ENCODE results near the gene USP49.

GRCh38 chr6:41741625-41742490, 153.3 kb downstream of the USP49 start:
- TF ChIP-seq CTCF (conservative IDR thresholded peaks at IDR 0.05; ENCODE audit: low read depth, low read length) (no peak), EZH2 (IDR thresholded peaks at IDR 0.05; ENCODE audit: low read length, unreplicated experiment) (no peak), EZH2phosphoT487 (IDR thresholded peaks at IDR 0.05; ENCODE audit: borderline replicate concordance, low read length) (no peak)

Data from PC-3 (cell line).